Stimulated activated CD4-positive, alpha-beta T cell treated with anti-CD3 and anti-CD28 coated beads, Interleukin-4, amount 100 ng/mL, for 1 hour (primary cell): Measurements from ENCODE around the gene HGS.

Experiments used
- DNase-seq: peaks from one replicate; pipeline ENCODE4 v3.0.0-alpha.2; 2020

Gene HGS

DNA sequence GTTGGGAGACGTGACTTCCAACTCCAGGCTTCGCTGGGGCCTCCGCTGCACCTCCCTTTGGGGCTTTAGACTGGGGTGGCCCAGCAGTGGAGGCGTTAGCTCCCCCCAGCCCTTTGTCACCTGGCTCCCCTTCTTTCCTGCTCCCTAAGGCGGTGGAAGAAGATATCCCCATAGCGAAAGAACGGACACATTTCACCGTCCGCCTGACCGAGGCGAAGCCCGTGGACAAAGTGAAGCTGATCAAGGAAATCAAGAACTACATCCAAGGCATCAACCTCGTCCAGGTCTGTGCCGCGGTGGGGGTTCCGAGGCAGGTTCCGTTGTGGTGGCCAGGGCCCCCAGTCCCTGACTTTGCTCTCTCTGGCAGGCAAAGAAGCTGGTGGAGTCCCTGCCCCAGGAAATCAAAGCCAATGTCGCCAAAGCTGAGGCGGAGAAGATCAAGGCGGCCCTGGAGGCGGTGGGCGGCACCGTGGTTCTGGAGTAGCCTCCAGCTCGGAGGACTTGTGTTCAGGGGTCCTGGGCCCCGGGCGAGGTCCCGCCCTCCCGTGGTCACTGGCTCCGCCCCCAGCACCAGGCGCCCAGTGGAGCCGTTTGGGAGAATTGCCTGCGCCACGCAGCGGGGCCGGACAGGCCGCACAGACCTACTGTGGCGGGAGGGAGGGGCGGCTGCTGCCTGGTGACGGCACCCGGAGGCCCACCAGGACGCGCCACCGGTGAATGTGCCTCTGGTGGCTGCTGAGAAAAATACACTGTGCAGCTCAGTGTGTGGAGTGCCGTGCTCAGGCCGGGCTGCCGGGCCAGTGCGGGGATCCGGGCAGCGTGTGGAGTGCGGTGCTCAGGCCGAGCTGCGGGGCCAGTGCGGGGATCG, 23.2 kb downstream of the HGS start:
- no peak for DNase-seq

DNA sequence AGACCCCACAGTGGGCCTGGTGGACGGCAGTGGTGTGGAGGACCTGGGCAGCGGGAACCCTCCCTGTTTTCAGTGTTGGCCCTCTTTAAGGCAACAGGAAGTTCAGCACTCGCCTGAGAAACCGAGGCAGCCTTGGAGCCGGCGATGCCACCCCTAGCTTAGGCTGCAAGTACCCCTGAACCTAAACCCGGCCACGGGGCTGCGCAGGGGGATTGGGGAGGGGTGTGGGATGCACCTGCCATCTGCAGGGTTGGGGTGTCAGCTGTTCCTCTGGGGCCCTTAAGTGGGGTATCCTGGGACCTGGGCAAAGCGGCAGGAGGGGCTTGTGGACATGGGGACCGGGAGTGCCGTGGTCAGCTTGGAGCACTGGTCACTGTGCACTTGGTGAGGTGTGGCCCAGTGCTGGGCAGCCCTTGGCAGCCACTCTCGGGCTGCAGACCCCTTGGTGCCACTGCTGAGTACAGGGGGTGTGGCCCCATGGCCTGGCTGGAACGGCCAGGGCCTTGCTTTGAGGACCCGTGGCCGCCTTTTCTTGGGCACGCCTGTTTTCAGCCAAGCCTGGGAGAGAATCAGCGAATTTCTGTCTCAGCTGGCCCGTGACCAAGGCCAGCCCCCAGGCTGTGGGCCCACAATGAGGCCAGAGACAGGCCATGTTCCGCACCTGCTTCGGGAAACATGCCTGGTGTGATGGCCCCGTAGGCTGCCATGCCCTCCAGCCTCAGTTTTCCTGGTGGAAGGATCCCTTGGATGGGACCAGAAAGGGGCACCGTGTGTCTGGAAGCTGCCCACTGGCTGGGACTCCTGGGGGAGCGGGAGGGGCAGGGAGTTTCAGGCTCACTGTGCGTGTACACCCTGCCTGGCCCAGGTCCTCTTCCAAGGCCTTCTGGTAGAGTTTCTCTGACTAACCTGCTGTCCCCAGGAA, 24.2 kb downstream of the HGS start:
- no peak for DNase-seq

DNA sequence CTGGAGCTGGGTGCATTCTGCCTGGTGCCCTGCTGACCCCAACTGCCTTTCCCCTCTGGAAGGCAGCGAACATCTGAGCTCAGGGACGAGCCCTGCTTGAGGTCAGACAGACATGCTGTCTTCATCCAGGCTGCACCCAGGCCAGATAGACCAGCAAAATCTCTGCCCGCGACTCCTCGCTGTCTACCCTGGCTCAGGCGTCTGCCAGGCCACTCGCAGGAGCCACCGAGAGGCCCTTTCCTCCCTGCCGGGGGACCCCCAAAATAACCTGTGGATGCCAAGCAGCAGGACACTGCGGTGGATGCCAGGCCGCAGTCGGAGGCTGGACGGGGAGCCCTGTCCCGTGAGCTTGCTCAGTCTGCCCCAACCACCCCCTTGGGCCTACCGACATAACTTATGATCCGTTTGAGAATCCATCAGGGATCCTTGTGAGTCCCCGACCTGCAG, 25.0 kb downstream of the HGS start:
- no peak for DNase-seq

DNA sequence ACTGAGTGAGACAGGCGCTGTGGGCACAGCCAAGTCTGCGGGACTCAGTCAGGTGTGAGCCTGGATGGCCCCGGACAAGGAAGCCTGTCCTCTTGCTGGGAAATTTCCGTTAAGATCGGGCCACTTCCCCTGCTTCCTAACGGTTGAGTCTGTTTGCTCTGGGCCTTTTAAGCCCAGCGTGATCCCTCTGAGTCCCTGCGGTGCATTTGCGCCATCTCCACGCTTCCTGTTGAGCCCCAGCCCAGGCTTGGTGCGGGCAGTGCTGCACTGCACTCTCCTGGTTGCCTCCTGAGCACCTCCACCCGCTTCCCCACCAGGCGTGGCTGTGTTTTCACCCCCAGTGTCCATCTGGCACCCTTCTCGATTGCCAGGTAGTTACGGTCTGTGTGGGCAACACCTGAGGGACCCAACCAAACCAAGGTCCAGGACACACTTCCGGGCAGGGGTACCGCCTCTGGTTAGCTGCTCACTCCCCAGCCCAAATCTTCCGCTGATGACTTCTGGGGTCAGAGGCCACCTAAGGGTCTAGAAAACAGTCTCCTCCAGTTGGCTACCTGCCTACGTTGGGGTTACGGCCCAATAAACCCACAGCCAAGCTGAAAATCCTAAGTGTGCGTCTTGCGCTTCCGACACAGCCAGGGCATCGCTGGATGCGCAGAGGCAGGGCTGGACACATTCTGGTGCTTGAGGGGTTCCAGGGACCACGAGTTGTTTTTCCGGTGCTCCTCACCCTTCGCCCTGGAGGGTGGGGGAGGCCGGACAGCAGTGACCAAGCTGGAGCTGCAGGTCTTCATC, 26.9 kb downstream of the HGS start:
- DNase-seq, result peak; percentile 27

DNA sequence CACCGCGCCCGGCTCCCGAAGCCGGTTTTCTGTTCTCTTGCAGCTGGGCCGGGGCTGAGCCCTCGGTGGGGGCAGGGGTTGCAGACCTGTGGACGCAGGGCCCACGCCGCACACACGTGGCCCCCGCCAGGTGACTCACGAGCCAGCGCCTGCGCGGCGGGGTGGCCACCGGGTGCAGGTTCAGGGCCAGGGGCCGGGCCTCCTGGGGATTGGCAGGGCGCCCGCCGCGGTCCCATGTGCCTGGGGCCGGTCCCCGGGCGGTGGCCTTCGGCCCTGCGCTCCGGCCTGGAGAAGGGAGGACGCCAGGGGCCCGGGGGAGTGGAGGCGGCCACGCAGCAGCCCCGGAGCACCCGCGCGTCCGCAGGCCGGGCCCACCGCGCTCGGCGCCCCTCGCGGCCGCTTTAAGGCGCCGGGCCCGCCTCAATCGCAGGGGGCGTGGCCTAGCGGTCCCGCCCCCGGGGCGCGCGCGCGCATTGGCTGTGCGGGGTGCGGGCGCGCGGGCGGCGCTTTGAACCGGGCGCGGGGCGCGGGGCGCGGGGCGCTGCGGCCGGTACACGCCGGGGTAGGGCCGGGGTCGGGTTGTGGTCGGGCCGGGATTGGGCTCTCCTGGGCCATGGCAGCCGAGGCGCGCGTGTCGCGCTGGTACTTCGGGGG, 28.1 kb downstream of the HGS start, which contains the start of gene SLC25A10:
Gene SLC25A10, plus strand, starts transcription at position 471 of the 654 bp plus-strand sequence. Its CDS starts 143 bp downstream, at position 614.
- DNase-seq, result peak; percentile 83

DNA sequence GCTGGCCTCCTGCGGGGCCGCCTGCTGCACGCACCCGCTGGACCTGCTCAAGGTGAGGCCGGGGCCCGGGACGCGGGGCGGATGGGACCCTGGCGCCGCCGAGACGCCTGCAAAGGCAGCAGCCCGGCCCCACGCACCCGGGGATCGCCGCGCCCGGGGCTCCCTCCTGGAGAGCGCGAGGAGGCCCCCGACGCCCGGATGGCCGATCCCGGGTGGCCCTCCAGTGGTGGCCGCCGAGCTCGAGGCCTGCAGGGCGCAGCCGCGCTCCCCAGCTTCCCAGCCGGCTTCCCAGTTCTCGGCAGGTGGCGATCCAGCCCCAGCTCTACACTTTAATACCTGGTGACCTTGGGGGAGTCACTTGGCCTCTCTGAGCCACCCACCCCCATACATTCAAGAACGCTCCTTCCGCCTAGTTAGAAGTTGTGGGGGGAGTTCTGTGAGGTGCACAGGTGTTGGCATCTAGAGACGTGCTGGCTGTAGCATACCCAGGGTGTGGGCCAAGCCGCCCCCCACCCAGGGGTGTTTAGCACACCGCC, 28.7 kb downstream of the HGS start:
- no peak for DNase-seq

DNA sequence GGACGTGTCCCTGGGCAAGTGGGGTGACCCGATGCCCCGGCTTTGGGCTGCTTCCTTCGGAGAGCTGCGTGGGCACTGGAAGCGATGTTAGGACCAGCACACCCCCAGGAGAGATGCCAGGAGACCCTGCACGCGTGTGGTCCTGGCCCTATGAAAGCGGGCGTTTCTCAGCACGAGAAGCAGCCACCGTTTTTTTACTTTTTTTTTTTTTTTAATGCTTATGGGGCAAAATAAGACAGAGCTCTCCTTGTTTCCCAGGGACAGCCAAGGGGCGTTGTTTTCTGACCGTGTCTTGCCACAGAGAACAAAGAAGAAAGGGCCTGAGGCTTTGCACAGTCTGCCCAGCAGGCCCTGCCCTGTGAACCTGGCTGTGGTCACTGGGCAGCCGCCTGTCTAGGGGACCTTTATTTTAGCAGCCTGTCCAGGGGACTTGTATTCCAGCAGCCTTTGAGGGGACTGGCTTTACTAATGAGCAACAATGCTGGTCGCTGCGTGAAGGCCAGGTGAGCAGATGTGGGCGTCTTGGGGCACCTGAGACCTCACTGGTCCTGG, 29.3 kb downstream of the HGS start:
- DNase-seq, result no peak

DNA sequence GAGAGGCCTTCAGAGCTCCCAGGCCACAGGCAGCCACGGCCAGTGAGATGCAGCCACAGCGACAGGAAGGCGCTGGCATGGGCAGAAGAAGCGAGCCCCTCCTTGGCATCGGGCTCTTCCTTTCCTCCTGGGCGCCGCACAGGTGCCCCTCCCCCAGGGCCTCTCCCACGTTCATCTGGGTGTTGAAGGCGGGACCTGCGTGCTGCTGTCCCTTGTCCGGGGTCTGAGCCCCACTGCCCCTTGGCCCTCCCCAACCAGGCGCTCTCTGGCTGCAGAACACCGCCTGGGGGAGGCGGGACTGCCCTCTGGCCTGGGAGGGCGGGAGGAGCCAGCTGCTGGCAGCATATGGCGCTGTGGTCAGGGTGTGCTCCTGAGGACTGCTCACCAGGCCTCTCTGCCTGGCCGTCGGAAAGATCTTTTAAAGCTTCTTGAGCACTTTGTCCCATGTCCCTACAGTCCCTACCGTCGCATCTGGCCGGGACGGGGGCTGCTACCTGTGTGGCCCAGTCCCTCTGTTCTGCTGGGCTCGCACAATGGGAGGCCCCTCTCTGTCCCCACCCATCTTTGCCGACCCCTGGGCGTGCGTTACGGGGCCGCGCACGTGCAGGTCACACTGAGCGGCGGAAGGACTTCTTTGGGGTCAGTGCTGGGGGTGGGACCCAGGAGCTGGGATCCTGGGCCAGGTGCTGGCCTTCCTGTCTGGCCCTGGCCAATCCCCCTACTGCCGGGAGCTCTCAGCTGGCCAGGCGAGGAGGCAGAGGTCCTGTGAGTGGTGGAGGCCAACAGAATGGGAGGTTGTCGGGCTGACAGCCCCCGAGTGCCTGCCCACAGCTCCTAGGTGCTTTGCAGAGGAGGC, 30.0 kb downstream of the HGS start:
- DNase-seq, result no peak

DNA sequence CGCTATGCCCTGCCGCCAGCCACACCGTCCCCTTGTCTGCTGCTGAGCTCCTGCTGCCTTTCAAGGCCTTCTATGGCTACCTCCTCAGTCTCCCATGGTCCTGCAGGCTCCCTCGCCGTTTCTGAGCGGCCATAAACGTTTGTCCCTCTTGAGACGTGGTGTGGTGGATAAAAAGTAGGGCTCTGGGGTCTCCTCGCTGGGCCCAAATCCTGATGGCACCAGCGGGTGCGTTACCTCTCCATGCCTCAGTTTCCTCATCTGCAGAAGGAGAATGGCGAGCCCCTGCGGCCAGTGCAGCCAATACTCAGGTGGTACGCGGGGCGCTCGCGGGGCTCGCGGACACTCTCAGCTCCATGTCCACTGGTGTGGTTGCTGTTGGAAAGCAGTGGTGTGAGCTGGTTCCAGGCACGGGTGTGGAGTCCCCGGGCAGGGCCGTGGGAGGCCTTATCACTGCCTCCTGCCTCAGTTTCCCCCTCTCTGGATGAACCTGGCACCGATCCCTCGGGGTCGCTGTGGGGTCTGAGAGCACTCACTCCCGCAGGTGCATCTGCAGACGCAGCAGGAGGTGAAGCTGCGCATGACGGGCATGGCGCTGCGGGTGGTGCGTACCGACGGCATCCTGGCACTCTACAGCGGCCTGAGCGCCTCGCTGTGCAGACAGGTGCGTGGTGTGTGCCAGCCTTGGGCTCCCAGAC, 30.7 kb downstream of the HGS start:
- DNase-seq, result no peak

DNA sequence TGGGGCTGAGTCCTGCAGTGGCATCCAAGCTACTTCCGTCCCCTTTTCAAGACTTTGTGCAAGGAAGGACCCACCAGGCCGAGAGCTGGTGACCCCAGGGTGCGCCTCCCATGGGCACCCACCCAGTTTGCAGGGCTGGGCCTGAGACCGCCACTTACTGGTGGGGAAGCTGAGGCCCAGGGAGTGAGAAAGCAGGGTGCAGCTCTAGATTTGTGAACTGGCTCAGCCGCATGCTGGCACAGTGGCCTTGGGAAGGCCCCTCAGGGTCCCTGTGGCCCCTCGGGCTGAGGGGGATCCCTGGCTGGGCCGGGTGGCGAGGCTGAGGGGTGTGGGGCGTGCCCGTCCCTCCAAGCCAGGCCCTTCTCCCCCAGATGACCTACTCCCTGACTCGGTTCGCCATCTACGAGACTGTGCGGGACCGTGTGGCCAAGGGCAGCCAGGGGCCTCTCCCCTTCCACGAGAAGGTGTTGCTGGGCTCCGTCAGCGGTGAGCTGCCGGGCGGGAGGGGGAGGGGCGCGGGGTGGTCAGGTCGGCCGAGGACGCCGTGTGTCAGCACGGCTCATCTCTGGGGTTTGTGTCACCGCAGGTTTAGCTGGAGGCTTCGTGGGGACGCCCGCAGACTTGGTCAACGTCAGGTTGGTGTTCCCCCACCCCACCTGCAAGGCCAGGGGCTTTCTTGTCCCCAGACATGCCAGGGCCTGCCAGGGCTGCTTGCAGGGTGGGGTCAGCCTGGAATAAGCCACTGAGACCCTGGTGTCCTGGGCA, 31.5 kb downstream of the HGS start:
- DNase-seq, result no peak

DNA sequence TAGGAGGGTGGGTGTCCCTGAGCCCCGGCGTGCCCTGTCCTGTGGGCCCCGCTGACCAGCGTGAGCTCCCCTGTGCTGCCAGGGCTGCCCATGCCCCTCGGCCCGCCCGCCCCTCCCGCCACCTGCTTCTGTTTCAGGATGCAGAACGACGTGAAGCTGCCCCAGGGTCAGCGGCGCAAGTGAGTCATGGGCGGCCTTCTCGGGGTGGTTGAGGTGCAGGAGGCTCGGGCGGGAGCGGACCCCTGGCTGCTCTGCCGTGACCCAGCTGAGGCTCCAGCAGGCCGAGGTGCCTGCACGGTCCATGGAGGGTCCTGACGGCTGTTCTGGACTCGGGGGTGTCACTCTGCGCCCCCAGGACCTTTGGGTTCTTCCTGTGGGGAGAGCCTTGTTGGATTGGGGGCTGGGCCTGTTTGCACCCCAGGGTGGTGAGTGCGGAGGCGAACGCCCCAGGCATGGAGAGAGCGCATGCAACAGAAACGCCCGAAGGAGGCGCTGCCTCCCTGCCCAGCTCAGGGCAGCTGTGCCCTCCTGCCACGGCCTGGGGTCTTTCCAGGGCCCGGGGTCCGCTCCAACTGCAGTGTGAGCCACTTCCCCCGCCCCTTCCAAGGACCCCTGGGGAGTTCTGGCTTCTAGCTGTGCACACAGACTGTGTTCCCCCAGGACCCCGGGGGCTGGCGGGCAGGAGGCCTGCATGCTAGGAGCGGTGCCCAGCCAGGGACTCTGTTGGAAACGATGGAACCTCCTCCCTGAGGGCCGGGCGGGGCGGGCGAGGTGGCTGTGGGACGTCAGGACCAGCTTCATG, 32.3 kb downstream of the HGS start:
- no peak for DNase-seq

DNA sequence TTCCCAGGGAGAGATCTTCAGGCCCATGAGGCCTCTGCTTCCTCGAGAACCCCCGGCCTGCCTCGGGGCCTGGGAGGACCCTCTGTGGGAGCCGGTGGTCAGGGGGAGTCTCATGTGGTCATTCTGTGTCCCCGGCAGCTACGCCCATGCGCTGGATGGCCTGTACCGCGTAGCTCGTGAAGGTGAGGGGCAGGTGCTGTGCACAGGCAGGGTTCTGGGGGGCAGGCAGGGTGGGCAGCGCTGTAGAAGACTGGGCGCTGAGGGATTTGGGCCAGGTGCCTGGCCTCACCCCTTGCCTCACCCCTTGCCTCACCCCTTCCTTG, 32.8 kb downstream of the HGS start:
- DNase-seq, result no peak

DNA sequence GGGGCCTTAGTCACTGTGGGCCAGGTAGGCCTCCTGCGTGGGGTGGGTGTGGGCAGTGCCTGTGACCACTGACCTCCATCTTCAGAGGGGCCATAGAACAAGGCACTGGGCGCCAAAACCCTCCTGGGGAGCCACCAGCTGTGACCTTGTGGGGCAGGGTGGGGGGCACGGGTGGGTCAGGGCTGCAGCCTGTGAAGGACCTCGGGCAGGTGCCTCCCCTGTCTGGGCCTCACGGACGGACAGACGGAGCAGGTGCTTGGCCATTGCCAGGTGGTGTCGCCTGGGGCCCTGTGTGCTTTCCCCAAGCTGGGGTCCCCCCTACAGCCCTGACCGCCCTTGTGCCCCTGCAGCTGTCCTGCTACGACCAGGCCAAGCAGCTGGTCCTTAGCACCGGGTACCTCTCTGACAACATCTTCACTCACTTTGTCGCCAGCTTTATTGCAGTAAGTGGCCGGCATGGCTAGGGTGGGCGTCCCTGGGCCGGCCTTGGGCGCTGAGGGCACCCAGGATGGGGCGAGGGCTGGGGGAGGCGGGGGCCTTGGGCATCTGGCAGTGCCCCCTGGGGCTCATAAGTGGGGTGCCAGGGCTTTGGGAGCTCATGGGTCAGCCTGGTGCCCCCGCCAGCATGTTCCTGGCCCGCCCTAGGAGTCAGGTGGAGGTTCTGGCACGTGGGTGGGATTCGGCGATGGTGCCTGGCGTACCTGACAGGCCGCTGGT, 33.4 kb downstream of the HGS start:
- DNase-seq, result no peak

DNA sequence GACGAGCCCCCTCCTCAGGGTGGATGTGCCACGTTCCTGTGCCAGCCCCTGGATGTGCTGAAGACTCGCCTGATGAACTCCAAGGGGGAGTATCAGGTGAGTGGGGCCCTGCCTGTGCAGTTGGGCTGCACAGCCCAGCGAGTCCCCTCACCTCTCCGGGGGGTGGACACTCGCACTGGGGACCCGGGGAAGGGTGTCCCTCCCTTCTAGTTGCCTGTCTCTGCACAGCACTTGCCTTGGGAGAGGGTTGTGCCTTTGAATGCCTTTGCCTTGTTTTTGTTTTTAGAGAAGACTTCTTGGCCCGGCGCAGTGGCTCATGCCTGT, 33.9 kb downstream of the HGS start:
- DNase-seq, result no peak

DNA sequence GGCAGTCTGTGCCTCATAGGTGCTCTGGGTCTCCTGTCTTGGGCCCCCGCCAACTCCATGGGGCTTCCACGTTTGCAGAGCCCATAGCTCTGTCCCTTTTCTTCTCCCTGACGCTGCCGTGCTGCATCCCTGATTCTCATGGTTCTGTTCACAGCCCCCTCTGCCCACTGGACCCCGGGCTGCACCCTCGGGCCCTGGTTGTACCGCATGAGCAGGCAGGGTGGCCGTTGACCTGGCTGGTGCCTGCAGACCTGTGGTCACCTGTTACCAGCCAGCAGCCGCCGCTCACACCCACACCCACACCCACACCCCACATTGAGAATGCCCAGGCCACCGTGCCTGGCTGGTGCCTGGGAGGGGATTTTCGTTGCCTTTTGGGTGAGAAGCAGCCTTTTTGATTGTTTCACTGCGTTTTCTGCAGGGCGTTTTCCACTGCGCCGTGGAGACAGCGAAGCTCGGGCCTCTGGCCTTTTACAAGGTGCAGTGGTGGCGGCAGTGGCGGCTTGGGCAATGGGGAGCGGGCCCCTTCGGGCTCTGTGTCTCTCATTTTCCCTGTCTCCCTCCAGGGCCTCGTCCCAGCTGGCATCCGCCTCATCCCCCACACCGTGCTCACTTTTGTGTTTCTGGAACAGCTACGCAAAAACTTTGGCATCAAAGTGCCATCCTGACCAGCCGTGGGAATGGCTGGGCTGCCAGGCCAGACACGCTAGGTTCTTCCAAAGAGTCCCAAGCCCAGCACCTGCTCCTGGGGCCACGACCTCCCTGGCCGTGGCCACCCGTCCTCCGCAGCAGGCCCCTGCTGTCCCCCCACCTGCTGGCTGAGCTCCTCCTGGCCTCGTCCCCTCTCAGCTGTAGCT, 35.8 kb downstream of the HGS start:
- DNase-seq, result no peak

DNA sequence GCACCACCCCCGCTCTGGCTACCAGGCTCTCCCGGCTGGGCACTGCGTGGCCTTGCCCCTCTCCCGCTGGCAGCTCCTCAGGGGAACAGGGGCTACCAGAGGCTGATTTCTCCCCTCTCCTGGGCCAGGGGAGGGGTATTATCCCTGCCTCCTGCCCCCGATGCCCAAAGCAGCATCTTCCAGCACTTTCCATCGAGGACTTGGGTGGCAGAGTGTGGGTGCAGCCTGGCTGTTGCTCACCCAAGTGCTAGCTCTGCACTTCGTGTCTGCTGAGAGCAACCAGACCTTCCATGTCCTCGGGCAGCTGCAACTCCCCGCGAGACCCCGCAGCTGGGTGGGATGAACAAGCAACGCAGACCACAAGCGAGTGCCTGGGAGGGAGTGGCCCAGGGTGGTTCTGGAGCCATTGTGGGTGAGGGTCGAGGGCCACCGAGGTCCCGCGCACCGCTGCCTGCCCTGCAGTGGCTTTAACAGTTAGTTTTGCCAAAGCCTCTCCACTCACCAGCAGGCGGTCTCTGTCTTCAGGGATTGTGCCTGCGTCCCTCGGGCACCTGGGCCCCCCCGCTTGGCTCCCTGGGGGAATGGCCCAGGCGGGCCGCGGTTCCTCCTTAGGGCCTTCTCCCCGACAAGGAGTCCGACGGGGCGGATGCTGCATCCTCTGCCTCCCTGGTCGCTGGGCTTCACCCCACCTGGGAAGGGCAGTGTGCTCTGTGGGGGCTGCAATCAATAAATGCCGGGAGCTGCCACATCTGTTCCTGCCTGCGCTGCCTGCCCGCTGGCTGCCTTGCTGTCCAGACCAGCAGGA, 36.7 kb downstream of the HGS start:
- no peak for DNase-seq
